GM19193 (cell line): Measurements from ENCODE around the gene HBQ1.

Experiments
- POLR2A ChIP-seq: IDR thresholded peaks from 4 replicates; pipeline ENCODE4 v1.6.1; 2011; ENCODE audit not compliant: insufficient read depth, insufficient read length; ENCODE audit errors: extremely low read depth

The HBQ1 gene

DNA sequence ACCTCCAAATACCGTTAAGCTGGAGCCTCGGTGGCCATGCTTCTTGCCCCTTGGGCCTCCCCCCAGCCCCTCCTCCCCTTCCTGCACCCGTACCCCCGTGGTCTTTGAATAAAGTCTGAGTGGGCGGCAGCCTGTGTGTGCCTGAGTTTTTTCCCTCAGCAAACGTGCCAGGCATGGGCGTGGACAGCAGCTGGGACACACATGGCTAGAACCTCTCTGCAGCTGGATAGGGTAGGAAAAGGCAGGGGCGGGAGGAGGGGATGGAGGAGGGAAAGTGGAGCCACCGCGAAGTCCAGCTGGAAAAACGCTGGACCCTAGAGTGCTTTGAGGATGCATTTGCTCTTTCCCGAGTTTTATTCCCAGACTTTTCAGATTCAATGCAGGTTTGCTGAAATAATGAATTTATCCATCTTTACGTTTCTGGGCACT, 2.9 kb upstream of the HBQ1 start:
- no peak for TF ChIP-seq POLR2A

GRCh38 chr16:177981-178667, 2.1 kb upstream of the HBQ1 start:
- TF ChIP-seq POLR2A: no peak

DNA sequence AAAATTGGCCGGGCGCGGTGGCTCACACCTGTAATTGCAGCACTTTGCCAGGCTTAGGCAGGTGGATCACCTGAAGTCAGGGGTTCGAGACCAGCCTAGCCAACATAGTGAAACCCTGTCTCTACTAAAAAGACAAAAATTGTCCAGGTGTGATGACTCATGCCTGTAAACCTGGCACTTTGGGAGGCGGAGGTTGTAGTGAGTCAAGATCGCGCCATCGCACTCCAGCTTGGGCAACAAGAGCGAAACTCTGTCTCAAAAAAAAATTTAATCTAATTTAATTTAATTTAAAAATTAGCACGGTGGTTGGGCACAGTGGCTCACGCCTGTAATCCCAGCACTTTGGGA, 1.6 kb upstream of the HBQ1 start:
- no peak for TF ChIP-seq POLR2A

GRCh38 chr16:179211-180092, 807 bp upstream of the HBQ1 start:
- no peak for TF ChIP-seq POLR2A

DNA sequence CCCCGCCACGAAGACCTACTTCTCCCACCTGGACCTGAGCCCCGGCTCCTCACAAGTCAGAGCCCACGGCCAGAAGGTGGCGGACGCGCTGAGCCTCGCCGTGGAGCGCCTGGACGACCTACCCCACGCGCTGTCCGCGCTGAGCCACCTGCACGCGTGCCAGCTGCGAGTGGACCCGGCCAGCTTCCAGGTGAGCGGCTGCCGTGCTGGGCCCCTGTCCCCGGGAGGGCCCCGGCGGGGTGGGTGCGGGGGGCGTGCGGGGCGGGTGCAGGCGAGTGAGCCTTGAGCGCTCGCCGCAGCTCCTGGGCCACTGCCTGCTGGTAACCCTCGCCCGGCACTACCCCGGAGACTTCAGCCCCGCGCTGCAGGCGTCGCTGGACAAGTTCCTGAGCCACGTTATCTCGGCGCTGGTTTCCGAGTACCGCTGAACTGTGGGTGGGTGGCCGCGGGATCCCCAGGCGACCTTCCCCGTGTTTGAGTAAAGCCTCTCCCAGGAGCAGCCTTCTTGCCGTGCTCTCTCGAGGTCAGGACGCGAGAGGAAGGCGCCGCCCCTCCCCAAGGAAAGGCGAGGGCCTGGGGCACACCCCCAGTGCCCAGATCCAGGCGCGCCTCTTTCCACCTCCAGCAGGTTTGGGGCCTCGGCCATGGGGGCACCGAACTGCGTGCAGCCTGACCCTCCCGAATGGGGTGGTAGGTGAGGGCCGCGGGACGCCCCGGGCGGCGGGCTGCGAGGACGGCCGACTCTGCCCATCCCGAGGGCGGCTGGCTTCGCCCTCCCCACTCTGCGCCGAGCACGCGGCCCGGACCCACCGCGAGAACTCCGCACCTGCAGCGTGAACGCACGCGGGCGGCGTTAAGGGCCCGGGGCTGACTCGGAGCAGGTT, 664 bp downstream of the HBQ1 start:
- no peak for TF ChIP-seq POLR2A

- no peak for TF ChIP-seq POLR2A
These were observed 1.3 kb downstream of the HBQ1 start for GRCh38 chr16:181565-182021.

DNA sequence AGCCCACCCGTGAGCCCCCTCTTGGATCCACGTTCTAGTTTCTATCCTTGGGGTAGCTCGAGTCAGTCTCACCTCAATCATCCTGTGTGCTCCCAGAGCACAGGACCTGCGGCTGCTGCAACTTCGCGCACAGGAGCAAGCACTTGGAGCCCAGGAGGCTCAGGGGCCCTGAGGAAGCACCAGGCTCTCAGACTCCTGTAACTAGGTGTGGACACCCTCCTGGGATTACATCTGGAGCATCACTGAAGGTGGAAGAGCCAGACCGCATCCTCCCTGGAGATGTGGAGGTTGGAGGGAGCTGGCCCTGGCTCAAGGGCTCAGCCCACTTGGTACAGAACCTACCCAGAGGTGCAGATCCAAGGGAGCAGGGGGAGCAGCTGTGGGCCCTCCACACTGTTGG, 2.7 kb downstream of the HBQ1 start:
- no peak for TF ChIP-seq POLR2A

DNA sequence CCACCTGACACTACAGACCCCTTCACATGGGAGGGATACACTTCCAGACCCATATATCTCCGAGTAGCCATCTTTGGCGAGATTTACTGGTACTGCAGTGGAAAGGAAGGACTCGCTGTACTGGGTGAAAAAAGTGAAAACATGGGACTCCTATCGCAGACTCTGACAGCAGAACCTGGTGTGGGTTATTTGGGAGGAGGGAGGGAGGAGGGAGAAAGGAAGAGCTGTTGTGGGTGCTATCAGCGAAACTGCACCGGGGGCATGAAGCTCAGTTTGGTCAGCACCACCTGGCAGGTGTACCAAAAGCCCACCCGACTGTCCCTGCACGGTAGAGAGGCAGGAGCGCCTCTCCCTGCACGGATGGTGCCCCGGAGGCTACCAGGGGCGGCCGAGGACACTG, 5.0 kb downstream of the HBQ1 start:
- TF ChIP-seq POLR2A: no peak

GRCh38 chr16:185691-186090, 5.4 kb downstream of the HBQ1 start:
- no peak for TF ChIP-seq POLR2A

- TF ChIP-seq POLR2A: no peak
These were observed 7.1 kb downstream of the HBQ1 start for GRCh38 chr16:187330-187729.

- no peak for TF ChIP-seq POLR2A
These were observed 8.4 kb downstream of the HBQ1 start for GRCh38 chr16:188674-189073.

- TF ChIP-seq POLR2A: no peak
These were observed 9.4 kb downstream of the HBQ1 start for GRCh38 chr16:189604-190186.

DNA sequence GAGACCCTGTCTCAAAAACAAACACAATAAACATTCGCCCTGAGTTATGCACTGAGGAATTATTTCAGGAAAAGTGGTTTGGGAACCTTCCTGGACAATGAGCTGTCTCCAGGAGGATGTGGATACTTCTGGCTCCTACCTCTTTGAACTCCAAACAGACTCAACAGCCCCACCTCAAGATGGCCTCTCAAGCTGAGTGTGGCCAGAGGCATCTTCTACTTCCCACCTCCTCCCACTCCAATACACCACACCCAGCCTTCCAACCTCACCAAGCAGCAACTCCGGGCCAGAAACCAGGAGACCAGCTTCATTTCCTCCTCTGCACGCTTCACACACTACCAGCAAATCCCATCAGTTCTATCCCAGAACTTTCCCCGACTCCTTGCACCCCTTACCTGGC, 11.6 kb downstream of the HBQ1 start:
- TF ChIP-seq POLR2A: no peak

GRCh38 chr16:192686-193085, 12.4 kb downstream of the HBQ1 start:
- no peak for TF ChIP-seq POLR2A

GRCh38 chr16:193441-193840, 13.2 kb downstream of the HBQ1 start:
- no peak for TF ChIP-seq POLR2A
